Left lung (tissue), 10 donors: ENCODE measurements around the gene AP2A1. TPM values are rescaled to one million over a fixed set of nuclear protein-coding genes. Genes with fewer than 3 reads are reported as not detected.

Source experiments
- ATAC-seq: fragments of 200-7000 bp; cut with Tn5 transposase; one replicate; pipeline ENCODE4 v1.9.1; 2020; ENCODE audit warnings: moderate library complexity
- DNase-seq, 4 donors: peaks; one replicate each; pipeline ENCODE4 v3.0.0-alpha.2; 2013 to 2020
- H3K27ac ChIP-seq, 2 donors: fragments of 200-600 bp; sonication (generic) in 1 of 2; one replicate each; pipeline versions ENCODE4 v1.5.0 to v1.8.0; 2020 to 2021
- H3K27me3 ChIP-seq, 2 donors: fragments of 200-600 bp; sonication (generic) in 1 of 2; one replicate each; pipeline versions ENCODE4 v1.5.0 to v1.8.0; 2020 to 2021
- H3K36me3 ChIP-seq, 2 donors: fragments of 200-600 bp; sonication (generic) in 1 of 2; one replicate each; pipeline versions ENCODE4 v1.5.0 to v1.8.0; 2020 to 2021
- H3K4me1 ChIP-seq, 2 donors: fragments of 200-600 bp; one replicate each; pipeline ENCODE4 v1.8.0; 2021
- H3K4me3 ChIP-seq, 2 donors: fragments of 200-600 bp; sonication (generic) in 1 of 2; one replicate each; pipeline versions ENCODE4 v1.5.0 to v1.8.0; 2020 to 2021; ENCODE audit warnings: mild to moderate bottlenecking in 1 of 2
- H3K9me3 ChIP-seq, 2 donors: fragments of 200-600 bp; sonication (generic) in 1 of 2; one replicate each; pipeline versions ENCODE4 v1.5.0 to v1.8.0; 2020 to 2021
- intact Hi-C, 2 donors: fragments of 100-400 bp; cut with DNase I; formaldehyde crosslinking; loops; one replicate each; pipeline versions ENCODE4 v1.11.2 to v1.14.2; 2022
- polyA plus RNA-seq, 6 donors: library from polyadenylated mRNA; unstranded; fragments of 120-200 nt; gene quantifications; one replicate each; pipeline ENCODE4 v1.2.1, GENCODE V29; 2013; ENCODE audit not compliant: insufficient read length in 6 of 6
- total RNA-seq, 2 donors: library from RNA; stranded (reverse); fragmentation: NEBNext Ultra II Directional; extraction: Animal tissue kit (Norgen Biotek cat#: 25700); gene quantifications; one replicate each; pipeline ENCODE4 v1.2.1, GENCODE V29; 2021
- TF ChIP-seq, protein P1 (sequence below), 2 donors: fragments of 200-600 bp; sonication (generic) in 1 of 2; IDR thresholded peaks; one replicate each; pipeline versions ENCODE4 v1.5.0 to v1.8.0; 2021; ENCODE audit warnings: antibody characterized with exemption in 2 of 2
- donor health status: DM: no; HTN: yes; CAD: no.
- donor health status: DM: no; HTN: no; CAD: no.

AP2A1 gene
- total and polyA plus RNA-seq, 8 donors: 52.9 to 87.6 (median 66.4) TPM

DNA sequence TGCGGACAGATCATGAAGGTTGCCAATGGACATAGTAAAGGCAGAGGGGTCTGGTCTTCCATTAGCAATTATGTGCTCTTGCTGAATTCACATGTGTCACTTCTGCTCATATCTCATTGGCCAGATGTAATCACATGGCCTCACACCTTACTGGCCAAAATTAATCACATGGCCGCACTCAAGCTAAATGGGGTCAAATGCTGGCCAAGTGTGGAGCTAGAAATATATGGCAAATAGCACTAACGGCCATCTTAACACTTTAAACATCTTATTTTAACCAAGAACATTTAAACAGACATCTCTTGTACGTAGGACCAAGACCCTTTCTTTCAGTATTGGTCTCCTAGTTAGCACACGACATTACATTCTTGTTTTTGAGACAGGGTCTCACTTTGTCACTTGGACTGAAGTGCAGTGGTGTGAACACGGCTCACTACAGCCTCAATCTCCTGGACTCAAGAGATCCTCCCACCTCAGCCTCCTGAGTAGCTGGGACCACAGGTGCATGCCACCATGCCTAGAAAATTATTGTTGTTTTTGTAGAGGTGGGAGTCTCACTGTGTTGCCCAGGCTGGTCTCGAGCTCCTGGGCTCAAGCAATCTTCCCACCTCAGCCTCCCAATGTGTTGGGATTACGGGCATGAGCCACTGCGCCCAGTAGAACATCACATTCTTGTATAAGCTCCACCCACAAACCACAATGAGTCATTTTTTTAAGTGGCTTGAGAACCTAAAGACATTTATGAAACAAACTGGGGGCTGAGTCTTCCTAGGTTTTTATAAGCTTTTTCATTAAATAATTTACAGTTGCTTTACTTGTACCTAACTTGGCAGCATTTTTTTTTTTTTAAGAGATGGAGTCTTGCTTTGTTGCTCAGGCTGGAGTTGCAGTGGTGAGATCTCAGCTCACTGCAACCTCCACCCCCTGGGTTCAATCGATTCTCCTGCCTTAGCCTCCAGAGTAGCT lies 81.2 kb downstream of the AP2A1 start:
- peak; percentile 5 for ATAC-seq
- intact Hi-C loops: no loop called here

DNA sequence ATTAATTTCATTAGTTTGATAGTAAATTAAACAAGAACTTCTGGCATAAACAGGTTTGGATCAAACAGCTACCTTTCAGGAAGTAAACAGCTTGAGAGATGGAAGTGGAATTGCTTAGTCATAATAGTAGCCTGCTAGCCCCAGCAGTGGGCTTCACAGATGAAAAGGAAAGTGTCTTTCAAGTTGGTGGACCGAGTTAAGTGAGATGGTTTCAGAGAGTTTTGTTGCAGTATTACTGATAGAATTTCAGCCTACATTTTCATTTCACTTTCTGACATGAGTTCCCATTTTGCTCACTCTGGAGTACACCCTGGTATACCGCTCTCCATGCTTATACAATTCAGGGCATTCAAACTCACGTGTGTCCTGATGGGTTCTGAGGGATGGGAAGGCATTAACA lies 82.1 kb downstream of the AP2A1 start:
- peaks cover 22 to 50% of the 10 kb centered on the region in 2 donors for H3K4me1 ChIP-seq
- no peaks in the 10 kb centered on the region for H3K9me3 ChIP-seq
- H3K36me3 ChIP-seq: no peaks in the 10 kb centered on the region
- TF ChIP-seq, protein P1, sequence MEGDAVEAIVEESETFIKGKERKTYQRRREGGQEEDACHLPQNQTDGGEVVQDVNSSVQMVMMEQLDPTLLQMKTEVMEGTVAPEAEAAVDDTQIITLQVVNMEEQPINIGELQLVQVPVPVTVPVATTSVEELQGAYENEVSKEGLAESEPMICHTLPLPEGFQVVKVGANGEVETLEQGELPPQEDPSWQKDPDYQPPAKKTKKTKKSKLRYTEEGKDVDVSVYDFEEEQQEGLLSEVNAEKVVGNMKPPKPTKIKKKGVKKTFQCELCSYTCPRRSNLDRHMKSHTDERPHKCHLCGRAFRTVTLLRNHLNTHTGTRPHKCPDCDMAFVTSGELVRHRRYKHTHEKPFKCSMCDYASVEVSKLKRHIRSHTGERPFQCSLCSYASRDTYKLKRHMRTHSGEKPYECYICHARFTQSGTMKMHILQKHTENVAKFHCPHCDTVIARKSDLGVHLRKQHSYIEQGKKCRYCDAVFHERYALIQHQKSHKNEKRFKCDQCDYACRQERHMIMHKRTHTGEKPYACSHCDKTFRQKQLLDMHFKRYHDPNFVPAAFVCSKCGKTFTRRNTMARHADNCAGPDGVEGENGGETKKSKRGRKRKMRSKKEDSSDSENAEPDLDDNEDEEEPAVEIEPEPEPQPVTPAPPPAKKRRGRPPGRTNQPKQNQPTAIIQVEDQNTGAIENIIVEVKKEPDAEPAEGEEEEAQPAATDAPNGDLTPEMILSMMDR (IDR thresholded peaks at IDR 0.05): no peak
- intact Hi-C loops: no loop called here
- no peak overlapping the region for H3K4me3 ChIP-seq
- DNase-seq (no peak), ATAC-seq (no peak)
- H3K27ac ChIP-seq: peak overlapping the region in 1 of 2 donors; percentile 67
- H3K27me3 ChIP-seq: peaks cover 0 to 9% of the 10 kb centered on the region in 2 donors

More for the DNA sequence above, 81.2 kb downstream of the AP2A1 start:
- TF ChIP-seq, protein P1 (IDR thresholded peaks at IDR 0.05): no peak
- no peaks in the 10 kb centered on the region for H3K9me3 ChIP-seq
- peak overlapping the region in 1 of 2 donors; percentile 67 for H3K27ac ChIP-seq
- no peaks in the 10 kb centered on the region for H3K36me3 ChIP-seq
- H3K27me3 ChIP-seq: peaks cover 0 to 9% of the 10 kb centered on the region in 2 donors
- no peak overlapping the region for H3K4me3 ChIP-seq
- peaks cover 21 to 42% of the 10 kb centered on the region in 2 donors for H3K4me1 ChIP-seq
- DNase-seq: peak in 1 of 4 donors; percentile 41

DNA sequence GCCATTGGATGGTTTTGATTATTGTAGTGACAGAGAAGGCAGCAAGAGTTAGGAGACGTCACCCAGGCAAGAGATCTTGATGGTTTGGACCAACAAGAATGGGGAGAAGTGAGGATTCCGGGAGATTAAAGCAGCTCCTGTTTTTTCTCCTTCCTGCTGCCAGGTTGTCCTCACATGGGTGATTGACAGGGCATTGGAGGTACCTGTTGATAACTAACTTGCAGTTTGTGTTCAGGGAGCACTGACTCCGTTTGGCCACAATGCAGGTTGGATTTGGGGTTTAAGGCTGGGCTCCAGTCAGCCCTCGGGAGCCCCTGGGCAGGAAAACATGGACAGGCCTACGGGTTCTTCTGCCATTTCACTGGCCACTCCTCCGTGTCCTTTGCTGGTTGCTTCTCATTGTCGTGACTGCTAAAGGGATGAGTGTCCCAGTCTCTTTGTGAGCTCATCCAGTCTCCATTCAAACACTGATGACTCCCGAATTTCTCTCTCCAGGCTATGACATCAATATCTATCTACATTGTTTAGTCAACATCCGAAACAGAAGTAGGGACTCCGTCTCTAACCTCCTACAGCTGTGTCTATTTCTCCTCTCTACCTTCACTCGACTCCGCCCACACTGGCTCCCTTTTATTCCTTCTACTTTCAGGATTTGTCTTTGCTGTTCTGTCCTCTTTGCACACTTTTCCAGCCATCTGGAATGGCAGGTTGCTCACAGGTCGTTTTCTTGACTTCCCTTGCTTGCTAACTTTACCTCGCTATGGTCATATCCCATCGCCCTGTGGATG lies 82.8 kb downstream of the AP2A1 start:
- peaks cover 0 to 6% of the 10 kb centered on the region in 2 donors for H3K36me3 ChIP-seq
- H3K27ac ChIP-seq: no peak overlapping the region
- H3K4me3 ChIP-seq: peak overlapping the region; percentile 71 to 83
- intact Hi-C loops: no loop called here
- TF ChIP-seq, protein P1 (IDR thresholded peaks at IDR 0.05): no peak
- DNase-seq (no peak), ATAC-seq (no peak)
- H3K4me1 ChIP-seq: peaks cover 22 to 50% of the 10 kb centered on the region in 2 donors
- no peaks in the 10 kb centered on the region for H3K9me3 ChIP-seq
- peaks cover 0 to 9% of the 10 kb centered on the region in 2 donors for H3K27me3 ChIP-seq

DNA sequence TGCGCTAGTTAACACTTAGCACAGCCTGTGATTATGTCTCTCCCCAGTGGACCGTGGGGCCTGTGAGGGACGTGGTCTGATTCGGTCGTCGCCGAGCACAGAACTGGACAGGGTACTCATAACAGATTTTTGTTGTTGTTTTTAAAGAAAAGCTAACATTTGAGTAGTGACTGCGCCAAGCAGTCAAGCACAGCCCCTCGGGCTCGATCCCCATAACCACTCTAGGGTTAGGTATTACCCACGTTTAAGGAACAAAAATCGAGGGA lies 83.4 kb downstream of the AP2A1 start:
- peak in 1 of 4 donors; percentile 56 for DNase-seq
- intact Hi-C loops: no loop called here
- TF ChIP-seq, protein P1 (IDR thresholded peaks at IDR 0.05): no peak
- Histone ChIP-seq H3K4me1 (peaks cover 22 to 50% of the 10 kb centered on the region in 2 donors), H3K36me3 (peaks cover 0 to 11% of the 10 kb centered on the region in 2 donors), H3K4me3 (peak overlapping the region; percentile 71 to 83), H3K9me3 (no peaks in the 10 kb centered on the region), H3K27me3 (peaks cover 0 to 9% of the 10 kb centered on the region in 2 donors), H3K27ac (peak overlapping the region; percentile 99 to 100)
- ATAC-seq: no peak
